Measurements from ENCODE around the gene VAV2.

The VAV2 gene

DNA sequence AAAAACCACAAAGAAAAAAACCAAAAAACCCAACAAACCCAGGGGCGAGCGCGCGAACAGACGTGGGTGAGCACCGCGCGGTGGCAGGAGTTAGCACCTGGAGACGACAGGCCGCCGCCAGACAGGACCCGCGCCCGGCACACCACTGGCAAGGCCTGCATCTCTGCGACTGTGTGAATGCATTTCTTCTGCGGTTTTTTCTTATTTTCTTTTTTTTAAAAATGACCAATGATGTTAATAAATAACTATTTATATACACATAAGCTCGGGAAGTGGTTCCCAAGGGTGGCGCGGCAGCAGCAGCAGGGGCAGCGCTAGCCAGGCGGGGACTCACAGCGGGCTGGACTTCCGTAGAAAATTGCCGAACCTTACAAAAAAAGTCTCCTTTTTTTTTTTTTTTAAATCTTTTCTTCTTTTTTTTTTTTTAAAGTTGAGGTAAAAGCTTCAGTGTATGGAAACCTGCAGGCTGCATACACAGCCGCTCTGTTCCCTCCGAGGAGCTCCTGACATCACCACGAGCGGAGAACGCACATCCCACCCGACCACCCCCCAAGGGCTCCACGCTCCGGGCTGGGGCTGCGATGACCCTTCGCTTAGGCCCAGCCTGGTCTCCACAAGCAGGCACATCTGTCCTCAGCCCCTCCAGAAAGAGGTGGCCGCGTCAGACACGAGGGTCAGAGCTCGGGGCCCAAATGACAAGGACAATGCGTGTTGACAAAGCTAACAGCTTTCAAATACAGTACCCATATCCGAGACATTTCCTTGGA lies 40.5 kb upstream of the VAV2 start:
- DNase-seq (ENCODE audit: low read depth in 1 of 2, low spot score in 1 of 2): no peak
- in situ Hi-C loops (cut with HindIII; ENCODE audit: low pct_unique_long_range_greater_than_20kb, low sequenced_read_pairs): no loop called here
- no peak for TF ChIP-seq JUND (IDR thresholded peaks at IDR 0.05; ENCODE audit: low read depth)

DNA sequence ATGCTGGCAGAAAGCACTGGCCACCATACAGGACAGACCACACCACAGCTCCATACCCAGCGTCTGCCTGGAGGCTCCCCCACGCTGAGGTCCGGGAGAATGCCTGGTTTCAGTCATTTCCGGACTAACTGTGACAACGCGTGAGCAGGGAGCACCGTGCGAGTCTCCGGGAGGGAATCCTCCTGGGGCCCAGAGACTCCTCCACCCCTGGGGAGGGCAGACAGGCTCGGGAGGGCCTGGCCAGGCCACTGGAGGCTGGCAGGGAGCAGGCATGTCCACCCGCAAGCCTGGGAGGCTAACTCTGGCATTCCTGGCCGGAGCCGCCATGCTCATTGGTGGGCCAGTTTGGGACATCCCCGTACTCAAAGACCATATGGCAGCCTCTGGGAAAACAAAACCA lies 39.7 kb upstream of the VAV2 start:
- DNase-seq (ENCODE audit: low read depth in 1 of 2, low spot score in 1 of 2): no peak
- TF ChIP-seq JUND (IDR thresholded peaks at IDR 0.05; ENCODE audit: low read depth): no peak
- in situ Hi-C loops (cut with HindIII; ENCODE audit: low pct_unique_long_range_greater_than_20kb, low sequenced_read_pairs): no loop called here

DNA sequence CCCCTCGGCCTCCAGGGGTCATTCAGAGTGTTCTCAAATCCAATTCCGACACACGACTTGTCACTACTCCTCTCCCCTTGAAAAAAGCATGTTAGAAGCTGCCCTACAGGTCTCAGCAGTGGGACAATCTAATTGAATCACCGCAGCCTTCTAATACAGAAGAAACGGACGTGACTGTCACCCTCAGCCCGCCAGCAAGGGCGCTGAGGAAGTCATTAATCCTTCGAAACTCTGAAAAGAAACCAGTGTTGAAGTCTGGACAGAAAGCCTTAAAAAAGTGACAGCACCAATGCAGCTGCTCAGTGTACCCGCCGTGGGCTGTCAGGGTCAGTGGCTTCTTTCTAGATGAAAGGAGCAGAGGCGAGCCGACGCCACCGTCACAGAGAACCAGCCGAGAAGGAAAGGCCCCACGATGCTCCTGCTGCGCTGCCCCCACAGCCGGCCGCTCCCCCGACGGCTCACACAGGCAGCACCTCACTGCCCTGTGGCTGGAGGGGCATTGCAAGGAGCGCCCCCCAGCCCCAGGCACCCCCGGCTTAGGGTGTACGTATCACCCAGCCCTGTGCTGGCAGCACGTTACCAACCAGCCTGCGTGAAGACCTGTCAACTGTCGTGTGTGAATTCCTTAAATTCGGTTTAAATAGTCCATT lies 38.8 kb upstream of the VAV2 start:
- in situ Hi-C loops (cut with HindIII; ENCODE audit: low pct_unique_long_range_greater_than_20kb, low sequenced_read_pairs): no loop called here
- no peak for TF ChIP-seq JUND (IDR thresholded peaks at IDR 0.05; ENCODE audit: low read depth)
- DNase-seq (ENCODE audit: low read depth in 1 of 2, low spot score in 1 of 2): no peak

DNA sequence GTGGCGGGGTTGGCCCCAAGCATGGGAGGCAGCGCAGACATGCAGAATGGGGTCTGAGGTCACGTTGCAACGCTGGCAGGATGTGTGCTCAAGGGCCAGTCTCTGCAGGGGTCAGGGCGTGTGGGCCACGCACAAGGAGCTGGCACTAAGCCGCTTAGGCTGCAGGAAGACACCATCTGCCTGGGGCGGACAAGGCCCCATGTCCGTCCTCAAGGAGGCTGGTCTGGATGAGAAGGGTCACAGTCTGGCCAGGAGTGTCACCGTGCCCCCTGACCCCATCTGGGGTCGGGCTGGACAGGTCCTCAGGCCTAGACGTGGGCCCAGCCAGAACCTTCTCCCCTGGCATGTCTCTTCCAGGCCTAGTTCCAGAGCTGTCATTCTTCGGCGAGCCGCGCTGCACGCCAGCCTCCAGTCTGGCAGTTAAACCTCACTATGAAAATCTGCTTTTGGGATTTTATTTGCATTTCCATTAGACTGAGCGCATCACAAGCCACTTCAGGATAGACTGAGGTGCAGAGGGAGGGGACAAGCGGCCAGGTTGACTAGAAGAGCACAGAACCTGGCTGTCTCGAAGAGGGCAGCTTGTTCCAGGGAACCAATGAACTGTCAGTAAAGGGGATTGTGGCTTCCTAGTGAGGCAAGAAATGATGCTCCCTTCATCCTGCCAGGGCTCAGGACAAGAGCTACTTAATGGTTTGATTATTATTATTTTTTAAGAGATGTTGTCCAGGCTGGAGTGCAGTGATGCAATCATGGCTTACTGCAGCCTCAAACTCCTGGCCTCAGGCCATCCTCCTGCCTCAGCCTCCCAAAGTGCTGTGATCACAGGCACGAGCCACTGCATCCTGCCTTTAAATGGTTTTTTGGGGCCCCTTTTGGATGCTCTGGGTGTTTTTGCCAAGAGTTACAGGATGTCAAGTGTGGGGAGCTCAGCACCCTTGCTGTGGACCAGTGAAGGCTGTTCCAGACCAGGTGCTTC lies 37.4 kb upstream of the VAV2 start:
- DNase-seq (ENCODE audit: low read depth in 1 of 2, low spot score in 1 of 2): no peak
- in situ Hi-C loops (cut with HindIII; ENCODE audit: low pct_unique_long_range_greater_than_20kb, low sequenced_read_pairs): no loop called here
- no peak for TF ChIP-seq JUND (IDR thresholded peaks at IDR 0.05; ENCODE audit: low read depth)

DNA sequence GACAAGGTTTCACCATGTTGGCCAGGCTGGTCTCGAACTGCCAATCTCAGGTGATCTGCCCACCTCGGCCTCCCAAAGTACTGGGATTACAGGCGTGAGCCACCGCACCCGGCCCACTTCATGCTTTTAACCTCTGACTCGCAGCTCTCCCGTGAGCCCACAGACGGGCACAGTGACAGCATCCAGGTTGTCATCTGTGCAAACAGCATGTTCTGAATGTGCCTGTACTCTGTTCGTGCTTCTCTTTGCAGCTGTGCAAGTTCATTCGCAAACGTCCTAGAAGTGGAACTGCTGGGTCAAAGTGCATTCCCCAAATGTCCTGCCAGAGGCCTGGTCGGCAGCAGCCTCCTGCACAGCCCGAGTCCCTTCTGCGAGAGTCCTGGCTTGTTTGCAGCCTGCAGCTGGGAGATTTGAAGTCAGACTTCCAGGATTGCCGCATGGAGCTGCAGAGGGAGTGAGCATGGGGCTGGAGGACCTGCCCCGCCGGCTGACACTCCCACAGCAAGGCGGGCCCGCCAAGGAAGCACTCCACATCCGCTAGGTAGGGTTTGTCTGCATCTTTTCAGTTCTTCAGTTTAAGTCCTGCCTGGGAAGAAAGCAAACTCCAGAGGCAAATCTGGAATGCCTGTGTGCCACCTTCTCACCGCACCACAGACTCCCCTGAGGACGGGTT lies 36.6 kb upstream of the VAV2 start:
- in situ Hi-C loops (cut with HindIII; ENCODE audit: low pct_unique_long_range_greater_than_20kb, low sequenced_read_pairs): no loop called here
- DNase-seq (ENCODE audit: low read depth in 1 of 2, low spot score in 1 of 2): no peak
- TF ChIP-seq JUND (IDR thresholded peaks at IDR 0.05; ENCODE audit: low read depth): no peak

DNA sequence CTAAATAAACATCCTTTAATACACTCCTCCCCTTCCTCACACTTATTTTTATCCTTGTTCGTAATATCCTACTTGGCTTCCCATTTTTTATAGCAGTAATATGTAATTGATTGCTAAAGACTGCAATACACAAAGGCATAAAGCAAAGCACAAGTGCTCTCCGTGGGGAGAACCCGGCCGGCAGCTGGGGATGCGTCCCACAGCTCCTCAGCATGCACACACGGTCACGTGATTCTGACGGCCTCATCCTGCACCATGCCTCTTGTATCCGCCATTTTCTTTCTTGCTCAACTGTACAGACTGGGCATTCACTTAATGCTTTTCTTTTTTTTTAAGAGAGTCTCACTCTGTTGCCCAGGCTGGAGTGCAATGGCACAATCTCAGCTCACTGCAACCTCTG lies 36.0 kb upstream of the VAV2 start:
- no peak for DNase-seq (ENCODE audit: low read depth in 1 of 2, low spot score in 1 of 2)
- no peak for TF ChIP-seq JUND (IDR thresholded peaks at IDR 0.05; ENCODE audit: low read depth)
- in situ Hi-C loops (cut with HindIII; ENCODE audit: low pct_unique_long_range_greater_than_20kb, low sequenced_read_pairs): no loop called here

DNA sequence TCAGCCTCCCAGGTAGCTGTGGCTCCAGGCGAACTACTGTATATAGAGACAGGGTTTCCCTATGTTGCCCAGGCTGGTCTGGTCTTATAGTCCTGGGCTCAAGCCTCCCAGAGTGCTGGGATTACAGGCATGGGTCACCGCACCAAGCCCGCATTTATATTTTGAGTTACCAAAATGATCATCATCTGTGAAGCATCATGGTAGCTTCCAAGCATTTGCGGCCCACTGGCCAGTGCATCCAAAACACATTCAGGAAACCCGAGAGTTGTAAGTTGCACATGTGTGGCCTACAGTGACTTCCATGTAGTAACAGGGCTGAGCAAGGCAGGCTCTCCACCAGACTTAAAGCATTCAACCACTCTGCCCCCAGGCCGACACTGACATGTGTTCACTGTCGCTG lies 35.4 kb upstream of the VAV2 start:
- in situ Hi-C loops (cut with HindIII; ENCODE audit: low pct_unique_long_range_greater_than_20kb, low sequenced_read_pairs): no loop called here

DNA sequence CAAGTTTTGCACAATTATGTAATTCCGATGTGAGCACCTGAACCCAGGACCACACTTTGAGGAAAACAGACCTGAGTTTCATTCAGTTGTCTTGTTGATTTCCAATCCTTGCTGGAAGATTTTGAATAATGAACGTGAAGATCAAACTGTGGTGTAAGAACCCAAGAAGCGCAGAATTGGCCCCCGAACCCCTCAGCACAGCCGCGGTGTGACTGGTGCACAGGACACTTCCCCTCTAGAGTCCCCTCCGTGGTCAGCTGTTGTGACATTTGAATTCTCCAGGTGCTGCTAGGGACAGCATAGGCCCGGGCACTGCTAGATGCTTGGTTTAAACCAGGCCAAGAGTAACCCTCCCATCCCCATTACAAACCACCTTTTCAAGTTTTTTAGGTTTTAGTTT lies 34.9 kb upstream of the VAV2 start:
- no peak for DNase-seq (ENCODE audit: low read depth in 1 of 2, low spot score in 1 of 2)
- no peak for TF ChIP-seq JUND (IDR thresholded peaks at IDR 0.05; ENCODE audit: low read depth)
- in situ Hi-C loops (cut with HindIII; ENCODE audit: low pct_unique_long_range_greater_than_20kb, low sequenced_read_pairs): no loop called here

More for the DNA sequence above, 35.4 kb upstream of the VAV2 start:
- no peak for DNase-seq (ENCODE audit: low read depth in 1 of 2, low spot score in 1 of 2)
- TF ChIP-seq JUND (IDR thresholded peaks at IDR 0.05; ENCODE audit: low read depth): no peak

DNA sequence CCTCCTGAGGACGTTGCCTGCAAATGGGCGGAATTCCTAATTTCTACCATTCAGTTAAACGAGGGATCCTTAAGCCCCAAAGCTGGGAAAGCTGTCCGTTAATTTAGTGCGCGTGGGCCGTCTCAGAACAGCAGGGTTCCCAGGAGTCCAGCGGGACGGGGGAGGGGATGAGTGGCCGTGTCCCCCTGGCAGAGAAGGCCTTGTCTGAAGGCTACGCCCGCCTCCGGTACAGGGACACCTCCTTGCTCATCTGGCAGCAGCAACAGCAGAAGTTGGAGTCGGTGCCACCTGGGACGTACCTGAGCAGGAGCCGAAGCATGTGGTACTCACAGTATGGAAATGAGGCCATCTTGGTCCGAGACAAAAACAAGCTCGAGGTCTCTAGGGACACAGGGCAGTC lies 34.5 kb upstream of the VAV2 start:
- TF ChIP-seq JUND (IDR thresholded peaks at IDR 0.05; ENCODE audit: low read depth): no peak
- DNase-seq (ENCODE audit: low read depth in 1 of 2, low spot score in 1 of 2): no peak
- in situ Hi-C loops (cut with HindIII; ENCODE audit: low pct_unique_long_range_greater_than_20kb, low sequenced_read_pairs): no loop called here

DNA sequence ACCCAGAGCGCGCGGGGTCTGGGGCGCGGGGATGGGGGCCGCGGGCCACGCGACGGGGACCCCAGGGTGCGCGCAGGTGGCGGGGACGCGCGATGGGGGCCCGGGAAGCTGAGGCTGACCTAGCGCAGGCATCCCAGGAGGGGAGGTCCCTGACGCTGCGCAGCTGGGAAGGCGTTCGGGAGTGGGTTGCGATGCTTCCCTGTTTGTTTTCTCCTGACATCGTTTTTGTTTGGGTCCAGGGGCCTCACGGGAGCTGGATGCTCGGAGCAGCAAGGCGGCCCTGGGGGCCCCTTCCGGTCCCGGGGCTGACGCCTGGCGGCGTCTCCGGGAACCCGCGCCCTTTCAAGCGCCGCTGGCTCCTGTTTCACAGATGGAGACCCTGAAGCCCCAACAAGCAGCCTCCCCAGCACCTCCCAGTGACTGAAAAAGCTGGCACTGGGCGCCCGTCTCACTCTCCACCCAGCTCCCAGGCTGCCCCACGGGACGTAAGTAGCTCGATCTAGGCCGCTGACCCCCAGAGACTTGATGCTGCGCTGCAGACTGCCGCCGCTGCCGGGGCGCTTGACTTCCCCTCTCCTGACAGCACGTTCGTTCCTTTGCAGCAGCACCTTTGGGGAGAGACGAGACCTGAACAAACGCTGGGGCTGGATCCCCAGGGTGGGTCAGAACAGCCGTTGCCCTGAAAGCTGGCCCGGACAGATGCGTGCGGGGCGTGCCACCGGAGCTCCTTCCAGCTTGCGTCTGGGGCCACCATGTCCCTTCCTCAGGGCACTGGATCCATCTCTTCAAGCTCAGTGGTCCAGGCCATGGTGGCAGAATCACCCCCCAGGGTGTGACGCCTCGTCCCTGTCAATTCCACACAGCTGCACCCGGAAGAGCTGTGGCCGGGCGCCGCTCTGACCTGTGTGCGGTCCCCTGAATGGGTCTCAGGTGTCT lies 33.8 kb upstream of the VAV2 start:
- no peak for TF ChIP-seq JUND (IDR thresholded peaks at IDR 0.05; ENCODE audit: low read depth)
- DNase-seq (ENCODE audit: low read depth in 1 of 2, low spot score in 1 of 2): peak; percentile 34 to 42
- in situ Hi-C loops (cut with HindIII; ENCODE audit: low pct_unique_long_range_greater_than_20kb, low sequenced_read_pairs): no loop called here

DNA sequence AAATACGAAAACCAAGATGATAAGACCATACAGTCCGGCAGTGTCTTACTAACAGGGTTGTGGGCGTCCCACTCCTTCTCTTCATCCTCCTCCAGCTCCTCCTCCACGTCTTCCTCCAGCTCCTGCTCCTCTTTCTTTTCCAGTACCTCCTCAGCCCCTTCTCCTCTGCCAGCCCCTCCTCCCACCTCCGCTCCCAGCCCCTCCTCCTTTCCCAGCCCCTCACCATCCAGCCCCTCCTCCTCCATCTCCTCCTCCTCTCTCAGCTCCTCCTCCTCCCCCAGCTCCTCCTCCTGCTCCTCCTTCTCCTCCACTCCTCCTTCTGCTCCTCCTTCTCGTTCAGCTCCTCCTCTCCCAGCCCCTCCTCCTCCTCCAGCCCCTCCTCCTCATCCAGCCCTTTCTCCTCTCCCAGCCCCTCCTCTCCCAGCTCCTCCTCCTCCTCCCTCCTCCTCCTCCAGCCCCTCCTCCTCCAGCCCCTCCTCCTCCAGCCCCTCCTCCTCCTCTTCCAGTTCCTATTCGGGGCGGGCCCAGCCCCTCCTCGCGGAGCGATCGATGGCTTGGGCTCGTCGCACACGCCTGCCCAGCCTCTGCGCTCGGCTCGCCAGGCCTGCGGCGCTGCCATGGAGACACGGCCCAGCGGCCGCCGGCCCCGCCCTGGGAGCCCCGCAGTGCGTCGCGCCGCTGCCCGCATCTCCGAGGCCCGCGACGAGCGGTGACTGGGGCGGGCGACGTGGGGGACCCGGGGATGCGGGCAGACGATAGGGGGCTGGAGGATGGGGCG lies 32.9 kb upstream of the VAV2 start, which contains the start of gene BRD3OS:
TSS of gene BRD3OS (plus strand) at position 654 of the 778 bp plus-strand sequence. CDS start 1,267 bp downstream, outside the sequence.
- no peak for TF ChIP-seq JUND (IDR thresholded peaks at IDR 0.05; ENCODE audit: low read depth)
- in situ Hi-C loops (cut with HindIII; ENCODE audit: low pct_unique_long_range_greater_than_20kb, low sequenced_read_pairs): no loop called here
- DNase-seq (ENCODE audit: low read depth in 1 of 2, low spot score in 1 of 2): peak; percentile 90 to 100
